NCI-H1417 treated with DMSO at 0.1 percent for 48 hours (cell line): Measurements from ENCODE around the gene SHC2.

Experiments used
- DNase-seq: peaks from one replicate; lab custom pipeline; 2025; lab: John Stamatoyannopoulos, UW

Gene SHC2

DNA sequence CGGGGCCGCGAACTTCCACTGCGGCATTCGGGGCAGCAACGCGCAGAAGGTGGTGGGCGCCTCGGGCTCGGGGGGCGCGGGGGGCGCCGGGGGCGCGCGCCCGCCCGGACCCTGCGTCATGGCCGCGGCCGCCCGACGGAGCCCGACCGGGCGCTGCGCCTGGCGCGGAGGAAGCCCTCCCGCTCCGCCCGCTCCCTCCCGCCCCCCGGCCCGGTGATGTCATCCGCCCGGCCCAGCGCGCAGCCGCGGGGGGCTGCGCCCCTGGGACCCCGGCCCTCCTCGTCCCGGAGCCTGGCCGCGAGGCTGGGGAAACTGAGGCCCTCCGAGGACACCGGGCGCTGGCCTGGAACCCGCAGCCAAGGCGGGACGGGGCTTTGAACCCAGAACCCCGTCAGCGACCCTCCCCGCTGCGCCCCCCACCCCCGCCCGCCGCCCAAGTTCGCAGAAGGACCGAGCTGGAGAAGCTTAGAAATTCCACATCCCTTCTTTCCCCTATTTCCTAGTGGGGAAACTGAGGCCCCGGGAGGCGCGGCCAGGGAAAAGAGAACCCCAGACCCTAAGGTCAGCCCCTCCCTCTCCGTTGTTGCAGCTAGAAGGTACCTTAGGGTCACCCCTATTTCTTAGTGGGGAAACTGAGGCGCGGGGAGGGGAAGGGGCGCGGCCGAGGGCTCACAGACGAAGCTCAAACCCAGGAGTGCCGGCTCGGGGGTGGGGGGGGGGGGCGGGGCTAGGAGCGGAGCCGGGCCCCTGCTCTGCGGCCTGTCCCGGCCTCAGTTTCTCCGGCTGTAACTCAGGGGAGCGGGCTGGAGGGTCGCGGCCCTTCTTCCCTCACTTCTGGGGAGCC lies at the start of gene SHC2:
SHC2 (minus strand) TSS at position 157 of the 844 bp plus-strand sequence; CDS start at position 120, 37 bp downstream.
- DNase-seq: no peak

GRCh38 chr19:508204-509150 lies 47.6 kb upstream of the SHC2 start:
- DNase-seq: no peak

- DNase-seq: peak; percentile 100
Observed at GRCh38 chr19:507286-508203, 46.7 kb upstream of the SHC2 start, which contains the start of gene TPGS1. Gene TPGS1 (plus strand): TSS chr19:507497. CDS start chr19:507507, 10 bp downstream.

DNA sequence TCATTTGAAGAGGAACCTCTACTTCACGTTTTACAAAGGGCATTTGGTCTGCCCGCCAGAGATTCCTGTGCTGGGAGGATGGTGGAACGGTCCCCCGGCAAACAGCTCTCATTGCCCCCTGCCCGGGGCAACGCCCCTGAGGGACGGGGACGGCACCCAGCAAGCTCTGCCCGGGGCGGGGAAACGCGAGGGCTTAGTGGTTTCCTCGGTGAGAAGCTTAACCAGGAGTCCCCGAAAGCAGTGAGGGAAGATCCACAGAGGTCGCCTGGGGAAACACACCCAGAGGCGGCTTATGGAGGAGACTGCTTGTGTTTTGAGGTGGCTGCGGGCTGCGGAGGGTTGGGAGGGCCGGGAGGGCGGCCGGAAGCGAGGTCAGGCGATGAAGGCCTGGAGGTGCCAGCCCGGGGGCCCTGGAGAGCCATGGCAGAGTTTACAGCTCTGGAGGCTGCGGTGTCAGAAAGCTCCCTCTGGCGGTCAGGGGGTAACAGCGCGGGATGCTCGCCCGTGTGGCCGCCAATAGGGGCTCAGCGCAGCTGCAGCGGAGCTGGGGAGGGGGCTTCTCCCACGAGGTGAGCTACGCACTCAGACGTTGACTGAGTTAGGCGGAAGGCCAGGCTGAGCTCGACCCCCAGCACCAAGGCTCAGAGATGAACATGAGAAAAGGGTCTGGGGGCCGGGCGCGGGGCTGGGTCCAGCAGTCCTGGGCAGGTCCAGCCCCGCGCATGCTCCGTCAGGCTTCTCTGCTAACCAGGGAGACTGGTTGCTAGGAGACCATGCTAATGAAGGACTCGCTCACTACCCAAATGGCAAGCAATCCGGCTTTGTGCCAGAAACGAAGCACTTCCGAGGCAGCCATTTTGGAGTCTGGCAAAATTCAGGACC lies 45.8 kb upstream of the SHC2 start:
- peak; percentile 99 for DNase-seq

DNA sequence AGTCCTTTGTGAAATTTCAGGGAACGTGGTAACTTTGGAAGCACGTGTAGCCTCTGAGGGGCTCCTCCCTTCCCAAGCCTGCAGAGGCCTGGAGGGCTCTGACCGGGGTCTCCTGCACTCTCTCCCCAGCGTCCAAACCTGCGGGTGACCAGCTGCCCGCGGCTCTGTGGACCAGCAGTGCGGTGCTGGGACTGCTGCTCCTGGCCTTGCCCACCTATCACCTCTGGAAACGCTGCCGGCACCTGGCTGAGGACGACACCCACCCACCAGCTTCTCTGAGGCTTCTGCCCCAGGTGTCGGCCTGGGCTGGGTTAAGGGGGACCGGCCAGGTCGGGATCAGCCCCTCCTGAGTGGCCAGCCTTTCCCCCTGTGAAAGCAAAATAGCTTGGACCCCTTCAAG lies 43.8 kb upstream of the SHC2 start:
- no peak for DNase-seq

- DNase-seq: no peak
Observed at GRCh38 chr19:501646-502045, 40.8 kb upstream of the SHC2 start.

GRCh38 chr19:498977-499623 lies 38.3 kb upstream of the SHC2 start:
- DNase-seq: no peak

GRCh38 chr19:498511-498891 lies 37.7 kb upstream of the SHC2 start:
- DNase-seq: no peak

- no peak for DNase-seq
Observed at GRCh38 chr19:497869-498510, 37.2 kb upstream of the SHC2 start.

GRCh38 chr19:497491-497868 lies 36.6 kb upstream of the SHC2 start:
- no peak for DNase-seq

DNA sequence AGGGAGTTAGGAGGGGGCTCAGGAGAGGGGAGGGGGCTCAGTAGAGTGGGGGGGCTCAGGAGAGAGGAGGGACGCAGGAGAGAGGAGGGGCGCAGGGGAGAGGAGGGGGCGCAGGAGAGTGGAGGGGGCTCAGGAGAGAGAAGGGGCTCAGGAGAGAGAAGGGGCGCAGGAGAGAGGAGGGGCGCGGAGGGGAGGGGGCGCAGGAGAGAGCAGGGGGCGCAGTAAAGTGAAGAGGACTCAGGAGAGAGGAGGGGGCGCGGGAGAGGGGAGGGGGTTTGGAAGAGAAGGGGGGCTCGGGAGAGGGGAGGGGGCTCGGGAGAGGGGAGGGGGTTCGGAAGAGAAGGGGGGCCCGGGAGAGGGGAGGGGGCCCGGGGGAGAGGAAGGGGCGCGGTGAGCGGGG lies 36.2 kb upstream of the SHC2 start:
- DNase-seq: no peak

GRCh38 chr19:496112-496665 lies 35.4 kb upstream of the SHC2 start, which contains the start of gene MADCAM1:
Gene MADCAM1 (plus strand): TSS chr19:496486. CDS start chr19:496500, 14 bp downstream.
- no peak for DNase-seq

DNA sequence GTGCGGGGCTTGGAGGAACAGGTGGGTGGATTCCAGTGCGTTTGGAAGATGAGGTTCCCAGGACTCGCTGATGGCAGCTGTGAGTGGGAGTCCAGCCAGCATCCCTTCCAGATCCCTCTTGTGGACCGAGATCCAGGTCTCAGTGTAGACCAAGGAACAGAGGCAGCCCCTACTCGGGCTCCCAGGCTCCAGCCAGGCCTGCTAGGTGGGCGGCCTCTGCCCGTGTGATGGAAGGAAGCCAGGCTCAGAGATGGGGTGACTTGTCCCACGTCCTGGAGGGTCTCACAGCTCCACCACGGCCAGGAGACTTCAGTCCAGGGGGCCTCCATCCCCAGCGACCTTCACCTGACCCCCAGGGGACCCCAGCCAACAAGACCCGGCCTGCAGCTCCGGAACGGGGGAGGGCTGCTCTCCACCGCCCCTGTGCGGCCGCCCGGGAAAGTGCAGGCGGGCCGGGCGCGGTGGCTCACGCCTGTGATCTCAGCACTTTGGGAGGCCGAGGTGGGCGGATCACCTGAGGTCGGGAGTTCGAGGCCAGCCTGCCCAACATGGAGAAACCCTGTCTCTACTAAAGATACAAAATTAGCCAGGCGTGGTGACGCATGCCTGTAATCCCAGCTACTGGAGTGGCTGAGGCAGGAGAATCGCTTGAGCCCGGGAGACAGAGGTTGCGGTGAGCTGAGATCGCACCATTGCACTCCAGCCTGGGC lies 34.7 kb upstream of the SHC2 start:
- no peak for DNase-seq

- DNase-seq: no peak
Observed at GRCh38 chr19:495081-495401, 34.2 kb upstream of the SHC2 start.

DNA sequence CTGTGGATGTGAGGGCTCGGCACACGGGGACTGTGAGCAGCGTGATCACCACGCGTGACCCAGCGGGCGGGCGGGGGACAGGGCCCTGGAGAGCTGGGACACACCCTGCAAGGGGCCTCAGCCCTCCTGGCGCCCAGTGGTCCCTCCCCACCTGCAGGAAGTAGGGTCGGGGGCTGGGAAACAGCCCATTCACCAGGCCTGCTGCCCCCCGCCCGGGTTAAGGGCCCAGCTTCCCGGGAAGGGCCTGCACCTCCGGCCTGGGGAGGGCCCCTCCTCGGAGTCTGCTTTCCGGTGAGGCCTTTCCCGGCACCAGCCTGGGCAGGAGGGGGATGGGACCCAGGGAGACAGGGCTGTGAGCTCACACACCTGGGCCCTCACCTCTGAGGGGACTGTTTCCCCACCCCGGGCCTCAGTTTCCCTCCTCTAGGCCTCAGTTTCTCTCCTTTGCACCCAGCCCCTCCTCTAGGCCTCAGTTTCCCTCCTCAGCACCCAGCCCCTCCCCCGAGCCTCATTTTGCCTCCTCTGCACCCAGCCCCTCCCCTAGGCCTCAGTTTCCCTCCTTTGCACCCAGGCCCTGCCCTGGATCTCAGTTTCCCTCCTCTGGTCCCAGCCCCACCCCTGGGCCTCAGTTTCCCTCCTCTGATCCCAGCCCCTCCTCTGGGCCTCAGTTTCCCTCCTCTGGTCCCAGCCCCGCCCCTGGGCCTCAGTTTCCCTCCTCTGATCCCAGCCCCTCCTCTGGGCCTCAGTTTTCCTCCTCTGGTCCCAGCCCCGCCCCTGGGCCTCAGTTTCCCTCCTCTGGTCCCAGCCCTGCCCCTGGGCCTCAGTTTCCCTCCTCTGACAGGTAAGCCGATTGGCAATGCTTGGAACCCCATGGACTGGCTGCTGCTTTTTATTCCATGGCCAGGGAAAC lies 33.6 kb upstream of the SHC2 start:
- no peak for DNase-seq

- DNase-seq: no peak
Observed at GRCh38 chr19:493391-494170, 32.7 kb upstream of the SHC2 start.

DNA sequence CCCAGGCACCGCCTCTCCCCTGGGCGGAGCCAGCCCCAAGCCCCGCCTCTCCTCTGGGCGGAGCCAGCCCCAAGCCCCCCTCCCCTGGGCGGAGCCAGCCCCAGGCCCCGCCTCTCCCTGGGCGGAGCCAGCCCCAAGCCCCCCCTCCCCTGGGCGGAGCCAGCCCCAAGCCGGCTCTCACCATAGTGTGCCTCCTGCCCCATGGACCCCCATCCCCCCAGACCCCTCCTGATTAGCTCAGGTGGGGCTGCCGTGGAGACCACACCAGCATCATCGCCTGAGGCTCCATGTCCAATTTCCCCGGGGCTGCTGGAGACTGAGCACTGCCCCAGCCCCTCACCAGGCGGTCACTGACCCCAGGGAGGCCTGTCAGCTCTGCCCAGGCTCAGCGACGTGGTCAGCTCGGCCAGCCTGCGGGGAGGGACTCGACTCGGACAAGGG lies 31.3 kb upstream of the SHC2 start:
- no peak for DNase-seq
